ENCODE results near the gene SNPH. TPM values are rescaled to one million over a fixed set of nuclear protein-coding genes. Genes with fewer than 3 reads are reported as not detected.

SNPH gene
- total RNA-seq, 4 donors from 2014 or later = 0.53 to 6.6 (median 2.4) TPM

GRCh38 chr20:1307171-1307570 lies 41.1 kb downstream of the SNPH start:
- Histone ChIP-seq H3K27ac (no peak overlapping the region), H3K4me1 (no peaks in the 10 kb centered on the region), H3K27me3 (no peaks in the 10 kb centered on the region), H3K4me3 (no peak overlapping the region), H3K9me3 (no peaks in the 10 kb centered on the region), H3K36me3 (peaks cover 0 to 43% (median 0%) of the 10 kb centered on the region in 3 donors)
- DNase-seq = peak in 1 of 3 donors; percentile 47
- TF ChIP-seq CTCF (IDR thresholded peaks at IDR 0.05) = no peak
- no peak for TF ChIP-seq POLR2A (IDR thresholded peaks at IDR 0.05)

- no peaks in the 10 kb centered on the region for H3K9me3 ChIP-seq
- H3K27me3 ChIP-seq = no peaks in the 10 kb centered on the region
- peak in 1 of 3 donors; percentile 43 for DNase-seq
- no peaks in the 10 kb centered on the region for H3K4me1 ChIP-seq
- H3K36me3 ChIP-seq = peaks cover 0 to 47% (median 0%) of the 10 kb centered on the region in 3 donors
- H3K4me3 ChIP-seq = no peak overlapping the region
- no peak for TF ChIP-seq CTCF (IDR thresholded peaks at IDR 0.05)
- no peak for TF ChIP-seq POLR2A (IDR thresholded peaks at IDR 0.05)
- H3K27ac ChIP-seq = no peak overlapping the region
Observed at GRCh38 chr20:1307571-1307971, 41.5 kb downstream of the SNPH start.

- H3K9me3 ChIP-seq = no peaks in the 10 kb centered on the region
- no peak overlapping the region for H3K4me3 ChIP-seq
- peaks cover 0 to 52% (median 0%) of the 10 kb centered on the region in 3 donors for H3K36me3 ChIP-seq
- H3K27ac ChIP-seq = no peak overlapping the region
- peak in 1 of 3 donors; percentile 48 for DNase-seq
- peaks cover 0 to 1% (median 0%) of the 10 kb centered on the region in 4 donors for H3K4me1 ChIP-seq
- no peaks in the 10 kb centered on the region for H3K27me3 ChIP-seq
- TF ChIP-seq POLR2A (IDR thresholded peaks at IDR 0.05) (no peak), CTCF (IDR thresholded peaks at IDR 0.05) (no peak)
Observed at GRCh38 chr20:1308067-1308701, 42.1 kb downstream of the SNPH start.

GRCh38 chr20:1308702-1309095 lies 42.6 kb downstream of the SNPH start:
- DNase-seq = peak in 1 of 3 donors; percentile 36

GRCh38 chr20:1309439-1309847 lies 43.3 kb downstream of the SNPH start:
- no peak for TF ChIP-seq CTCF (IDR thresholded peaks at IDR 0.05)
- TF ChIP-seq POLR2A (IDR thresholded peaks at IDR 0.05) = no peak
- no peak overlapping the region for H3K4me3 ChIP-seq
- DNase-seq = peak in 1 of 3 donors; percentile 42
- peaks cover 0 to 11% (median 2%) of the 10 kb centered on the region in 4 donors for H3K4me1 ChIP-seq
- H3K36me3 ChIP-seq = peaks cover 0 to 59% (median 0%) of the 10 kb centered on the region in 3 donors
- no peaks in the 10 kb centered on the region for H3K9me3 ChIP-seq
- no peaks in the 10 kb centered on the region for H3K27me3 ChIP-seq
- no peak overlapping the region for H3K27ac ChIP-seq

More at GRCh38 chr20:1308702-1309095, 42.6 kb downstream of the SNPH start:
- Histone ChIP-seq H3K27me3 (no peaks in the 10 kb centered on the region), H3K36me3 (peaks cover 0 to 57% (median 0%) of the 10 kb centered on the region in 3 donors), H3K9me3 (no peaks in the 10 kb centered on the region), H3K4me1 (peaks cover 0 to 6% (median 2%) of the 10 kb centered on the region in 4 donors), H3K27ac (no peak overlapping the region), H3K4me3 (no peak overlapping the region)
- TF ChIP-seq CTCF (IDR thresholded peaks at IDR 0.05) = no peak
- no peak for TF ChIP-seq POLR2A (IDR thresholded peaks at IDR 0.05)

Data from Peyer's patch (tissue), 4 donors.